Stimulated activated CD8-positive, alpha-beta memory T cell treated with anti-CD3 and anti-CD28 coated beads, Interleukin-2, amount 100 ng/mL, for 48 hours (primary cell): ENCODE measurements around the gene TTYH1.
A peak's percentile ranks its signal among the peaks of the same experiment; 100 is the strongest.
"Not testable (repeated sequence)": the region's sequence is repeated elsewhere in the genome, so short reads cannot be mapped to it uniquely, and the experiment has no call there.

Source experiments
- DNase-seq, 2 donors: peaks; one replicate each; pipeline ENCODE4 v3.0.0-alpha.2; 2020; ENCODE audit warnings: low read depth in 2 of 2

Gene TTYH1

GRCh38 chr19:54415208-54415900, at the start of gene TTYH1:
Gene TTYH1, plus strand, starts transcription at chr19:54415464. Its CDS starts 89 bp downstream, at chr19:54415553.
- DNase-seq, result peak; percentile 37

GRCh38 chr19:54365798-54366197, 49.5 kb upstream of the TTYH1 start:
- not testable (repeated sequence) for DNase-seq

- no peak for DNase-seq
Observed at GRCh38 chr19:54366811-54367210, 48.5 kb upstream of the TTYH1 start.

- DNase-seq, result no peak
Observed at GRCh38 chr19:54369082-54369687, 46.1 kb upstream of the TTYH1 start.

GRCh38 chr19:54369688-54370433, 45.4 kb upstream of the TTYH1 start:
- DNase-seq, result not testable (repeated sequence)

GRCh38 chr19:54370434-54370796, 44.8 kb upstream of the TTYH1 start:
- DNase-seq, result peak in 1 of 2 donors; percentile 46

GRCh38 chr19:54371453-54371852, 43.8 kb upstream of the TTYH1 start:
- DNase-seq, result not testable (repeated sequence)

GRCh38 chr19:54373781-54374631, 41.3 kb upstream of the TTYH1 start:
- DNase-seq, result no peak

- not testable (repeated sequence) for DNase-seq
Observed at GRCh38 chr19:54375181-54375938, 39.9 kb upstream of the TTYH1 start.

- DNase-seq, result no peak
Observed at GRCh38 chr19:54376610-54377285, 38.5 kb upstream of the TTYH1 start.

- no peak for DNase-seq
Observed at GRCh38 chr19:54379187-54379678, 36.0 kb upstream of the TTYH1 start.

- no peak for DNase-seq
Observed at GRCh38 chr19:54380897-54381296, 34.4 kb upstream of the TTYH1 start.

- not testable (repeated sequence) for DNase-seq
Observed at GRCh38 chr19:54382041-54382440, 33.2 kb upstream of the TTYH1 start.

- no peak for DNase-seq
Observed at GRCh38 chr19:54383330-54383729, 31.9 kb upstream of the TTYH1 start.

GRCh38 chr19:54387991-54388801, 27.1 kb upstream of the TTYH1 start:
- no peak for DNase-seq

- no peak for DNase-seq
Observed at GRCh38 chr19:54388802-54389139, 26.5 kb upstream of the TTYH1 start.

GRCh38 chr19:54389553-54389952, 25.7 kb upstream of the TTYH1 start:
- DNase-seq, result no peak

- peak in 1 of 2 donors; percentile 36 for DNase-seq
Observed at GRCh38 chr19:54390942-54391577, 24.2 kb upstream of the TTYH1 start.

- DNase-seq, result no peak
Observed at GRCh38 chr19:54391589-54392061, 23.6 kb upstream of the TTYH1 start.
